Lung (tissue), 12 donors: ENCODE measurements around the gene DCUN1D2. TPM values are rescaled to one million over a fixed set of nuclear protein-coding genes. Genes with fewer than 3 reads are reported as not detected.

Source experiments
- ATAC-seq: fragments of 200-7000 bp; cut with Tn5 transposase; one replicate; pipeline ENCODE4 v1.9.1; 2020; ENCODE audit warnings: moderate number of reproducible peaks; ENCODE audit not compliant: insufficient read depth, low FRiP score
- DNase-seq, 3 donors: peaks; one replicate each; pipeline ENCODE4 v3.0.0-alpha.2; 2013 to 2017
- H3K27ac ChIP-seq, 2 donors: one replicate each; pipeline ENCODE4 v1.5.1; 2013; ENCODE audit warnings: mild to moderate bottlenecking in 2 of 2, moderate library complexity in 2 of 2, control low read depth in 1 of 2, inconsistent platforms in 1 of 2, low read depth in 1 of 2, low read length in 1 of 2
- H3K27me3 ChIP-seq, 3 donors: one replicate each; pipeline ENCODE4 v1.5.1; 2013; ENCODE audit warnings: low read length in 2 of 3; ENCODE audit not compliant: control insufficient read depth in 3 of 3, insufficient read depth in 3 of 3
- H3K36me3 ChIP-seq, 4 donors: one replicate each; pipeline ENCODE4 v1.5.1; 2013; ENCODE audit warnings: low read length in 4 of 4, mild to moderate bottlenecking in 1 of 4, moderate library complexity in 1 of 4; ENCODE audit not compliant: control insufficient read depth in 4 of 4, insufficient read depth in 4 of 4
- H3K4me1 ChIP-seq, 5 donors: one replicate each; pipeline ENCODE4 v1.5.1; 2013; ENCODE audit warnings: low read length in 5 of 5, mild to moderate bottlenecking in 2 of 5, moderate library complexity in 1 of 5; ENCODE audit not compliant: control insufficient read depth in 5 of 5, insufficient read depth in 5 of 5
- H3K4me3 ChIP-seq: one replicate; pipeline ENCODE4 v1.5.1; 2013; ENCODE audit warnings: mild to moderate bottlenecking, control low read depth, moderate library complexity
- H3K9ac ChIP-seq, 2 donors: one replicate each; pipeline ENCODE4 v1.5.1; 2013; ENCODE audit warnings: low read length in 2 of 2, control low read depth in 1 of 2; ENCODE audit not compliant: insufficient read depth in 1 of 2
- H3K9me3 ChIP-seq, 4 donors: one replicate each; pipeline ENCODE4 v1.5.1; 2013; ENCODE audit warnings: low read length in 3 of 4, mild to moderate bottlenecking in 1 of 4, moderate library complexity in 1 of 4; ENCODE audit not compliant: control insufficient read depth in 4 of 4, insufficient read depth in 3 of 4
- WGBS, 2 donors: extraction: QIAGEN DNeasy Blood & Tissue Kit; methylation state at CpG; one replicate each; pipeline ENCODE4 v1.1.7; 2013; 5-methylcytosine and 5-hydroxymethylcytosine counted together
- polyA plus RNA-seq, 2 donors: library from polyadenylated mRNA; stranded (reverse); fragments of 200-250 nt; gene quantifications; one replicate each; pipeline ENCODE4 v1.2.1, GENCODE V29; 2013
- total RNA-seq, 2 donors: library from RNA; depleted of rRNA in 1 of 2; stranded (reverse); fragments of >200 nt in 1 of 2; gene quantifications; one replicate each; pipeline ENCODE4 v1.2.1, GENCODE V29; 2014 to 2021
- TF ChIP-seq, protein P1 (sequence below): IDR thresholded peaks from 2 replicates; pipeline ENCODE4 v1.5.1; 2012; ENCODE audit warnings: mild to moderate bottlenecking; ENCODE audit errors: control extremely low read depth, extremely low read depth
- donor health status: control.
- donor health status: control.
- donor health status: Bipolar disorder and iron deficiency.
- donor health status: healthy.
- donor health status: DM: yes; HTN: yes; CAD: no.

Gene DCUN1D2
- total and polyA plus RNA-seq, 4 donors = 6.9 to 21.1 (median 13.8) TPM

DNA sequence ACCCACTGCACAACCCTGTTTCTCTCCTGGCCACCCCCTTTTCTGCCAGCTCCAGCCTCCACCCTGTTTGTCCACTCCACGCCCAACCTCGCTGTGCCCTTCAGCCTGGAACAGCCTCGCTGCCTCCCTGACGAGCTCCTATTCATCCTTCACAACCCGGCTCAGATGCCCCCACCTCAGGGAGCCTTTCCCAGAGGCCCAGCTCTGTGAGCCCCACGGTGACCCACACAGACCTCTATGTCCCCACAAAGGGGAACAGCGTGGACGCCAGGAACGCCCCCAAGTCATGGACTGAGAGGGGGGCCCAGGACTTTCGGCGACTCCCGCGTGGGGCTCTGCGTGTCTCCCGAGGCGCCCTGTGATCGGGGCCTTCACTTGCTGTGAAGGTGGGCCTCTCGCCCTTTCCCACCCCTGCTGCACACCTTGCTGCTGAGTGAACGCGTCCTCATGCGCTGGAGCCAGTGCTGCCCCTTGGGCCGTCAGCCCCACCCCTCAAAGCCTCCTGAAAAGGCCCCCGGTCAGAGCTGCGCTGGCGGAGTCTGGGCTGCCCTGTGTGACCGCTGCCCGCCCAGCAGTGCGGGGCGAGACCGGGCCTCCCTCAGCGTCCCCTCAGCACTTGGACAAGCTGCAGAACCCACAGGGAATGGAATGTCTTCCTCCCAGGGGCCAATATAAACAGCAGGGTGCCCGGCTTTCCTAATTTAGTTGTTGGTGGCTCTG lies 77.2 kb downstream of the DCUN1D2 start:
- 91 to 93% methylated on average over 32 of the region's 32 CpGs for WGBS, 2 donors
- TF ChIP-seq, protein P1, sequence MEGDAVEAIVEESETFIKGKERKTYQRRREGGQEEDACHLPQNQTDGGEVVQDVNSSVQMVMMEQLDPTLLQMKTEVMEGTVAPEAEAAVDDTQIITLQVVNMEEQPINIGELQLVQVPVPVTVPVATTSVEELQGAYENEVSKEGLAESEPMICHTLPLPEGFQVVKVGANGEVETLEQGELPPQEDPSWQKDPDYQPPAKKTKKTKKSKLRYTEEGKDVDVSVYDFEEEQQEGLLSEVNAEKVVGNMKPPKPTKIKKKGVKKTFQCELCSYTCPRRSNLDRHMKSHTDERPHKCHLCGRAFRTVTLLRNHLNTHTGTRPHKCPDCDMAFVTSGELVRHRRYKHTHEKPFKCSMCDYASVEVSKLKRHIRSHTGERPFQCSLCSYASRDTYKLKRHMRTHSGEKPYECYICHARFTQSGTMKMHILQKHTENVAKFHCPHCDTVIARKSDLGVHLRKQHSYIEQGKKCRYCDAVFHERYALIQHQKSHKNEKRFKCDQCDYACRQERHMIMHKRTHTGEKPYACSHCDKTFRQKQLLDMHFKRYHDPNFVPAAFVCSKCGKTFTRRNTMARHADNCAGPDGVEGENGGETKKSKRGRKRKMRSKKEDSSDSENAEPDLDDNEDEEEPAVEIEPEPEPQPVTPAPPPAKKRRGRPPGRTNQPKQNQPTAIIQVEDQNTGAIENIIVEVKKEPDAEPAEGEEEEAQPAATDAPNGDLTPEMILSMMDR = no peak
- DNase-seq = no peak

DNA sequence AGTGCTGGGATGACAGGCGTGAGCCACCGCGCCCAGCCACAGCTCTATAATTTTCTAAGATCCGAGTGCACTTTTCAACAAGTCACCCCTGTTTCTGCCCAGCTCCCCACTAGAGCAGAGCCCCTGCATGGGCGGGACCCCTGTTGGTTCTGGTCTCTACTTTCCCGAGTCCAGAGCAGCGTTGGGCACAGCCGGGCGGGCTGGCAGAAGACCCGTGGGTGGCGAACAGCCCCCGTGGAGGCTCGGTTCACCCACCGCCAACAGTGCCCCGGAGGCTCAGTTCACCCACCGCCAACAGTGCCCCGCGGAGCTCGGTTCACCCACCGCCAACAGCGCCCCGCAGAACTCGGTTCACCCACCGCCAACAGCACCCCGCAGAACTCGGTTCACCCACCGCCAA lies 78.1 kb downstream of the DCUN1D2 start:
- DNase-seq = no peak
- H3K27me3 ChIP-seq = no peaks in the 10 kb centered on the region
- no peak for ATAC-seq
- WGBS, 2 donors = 96 to 99% methylated on average over 23 to 27 of the region's 27 CpGs
- TF ChIP-seq, protein P1 = no peak
- H3K27ac ChIP-seq = peak overlapping the region in 1 of 2 donors; percentile 68
- H3K9me3 ChIP-seq = no peaks in the 10 kb centered on the region
- no peak overlapping the region for H3K4me3 ChIP-seq
- H3K36me3 ChIP-seq = no peaks in the 10 kb centered on the region
- H3K9ac ChIP-seq = no peak overlapping the region
- peaks cover 0 to 27% (median 5%) of the 10 kb centered on the region in 5 donors for H3K4me1 ChIP-seq

More for the DNA sequence above, 77.2 kb downstream of the DCUN1D2 start:
- ATAC-seq = no peak
- no peak overlapping the region for H3K9ac ChIP-seq
- peaks cover 0 to 3% (median 0%) of the 10 kb centered on the region in 3 donors for H3K27me3 ChIP-seq
- peaks cover 0 to 27% (median 5%) of the 10 kb centered on the region in 5 donors for H3K4me1 ChIP-seq
- no peaks in the 10 kb centered on the region for H3K9me3 ChIP-seq
- H3K27ac ChIP-seq = peak overlapping the region in 1 of 2 donors; percentile 76
- no peak overlapping the region for H3K4me3 ChIP-seq
- no peaks in the 10 kb centered on the region for H3K36me3 ChIP-seq

DNA sequence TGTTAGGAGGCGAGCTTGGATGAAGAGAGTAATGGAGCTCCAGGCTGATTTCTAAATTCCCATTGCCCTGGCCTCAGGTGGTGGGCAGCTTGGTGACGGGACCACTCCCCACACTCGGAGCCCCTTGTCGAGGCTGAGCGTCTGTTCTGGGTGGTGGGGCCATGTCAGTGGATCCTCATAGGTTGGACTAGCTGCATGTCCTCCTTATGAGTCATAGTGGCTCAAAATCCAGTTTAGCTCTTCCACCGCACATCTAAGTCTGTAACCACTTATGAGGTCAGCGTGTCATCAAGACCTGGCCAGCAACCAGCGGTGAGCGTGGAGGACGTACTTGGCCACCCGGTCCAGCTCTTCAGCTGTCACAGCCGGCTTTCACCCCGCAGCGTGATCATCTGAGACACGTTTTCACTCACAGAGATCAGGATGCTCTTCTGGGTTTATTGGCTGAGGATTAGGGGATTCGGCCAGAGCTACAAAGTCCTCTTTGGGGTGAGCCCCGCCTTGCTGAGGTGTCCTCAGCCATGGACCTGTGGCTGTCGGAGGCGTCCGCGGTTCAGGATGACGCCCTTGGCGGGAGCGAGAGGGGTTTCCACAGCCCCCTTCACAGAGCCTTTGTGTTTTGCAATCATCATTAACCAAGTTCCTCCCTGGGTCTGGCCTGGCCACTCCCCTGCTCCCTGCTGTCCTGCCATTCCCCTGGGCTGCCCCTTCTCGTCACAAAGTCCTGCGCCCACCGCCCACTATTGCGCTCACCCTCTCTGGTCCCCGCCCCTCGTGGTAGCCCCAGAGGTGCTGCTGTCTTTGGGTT lies 79.1 kb downstream of the DCUN1D2 start:
- 70 to 81% methylated on average over 30 of the region's 30 CpGs for WGBS, 2 donors
- TF ChIP-seq, protein P1 = no peak
- ATAC-seq (no peak), DNase-seq (peak in 2 of 3 donors; percentile 51 to 56)
- H3K27ac ChIP-seq = peak overlapping the region in 1 of 2 donors; percentile 97
- no peaks in the 10 kb centered on the region for H3K36me3 ChIP-seq
- peaks cover 0 to 29% (median 6%) of the 10 kb centered on the region in 5 donors for H3K4me1 ChIP-seq
- no peaks in the 10 kb centered on the region for H3K9me3 ChIP-seq
- no peak overlapping the region for H3K4me3 ChIP-seq
- no peak overlapping the region for H3K9ac ChIP-seq
- no peaks in the 10 kb centered on the region for H3K27me3 ChIP-seq
